BE2C (cell line): Measurements from ENCODE around the gene DIP2C.

Experiments
- DNase-seq: peaks from one replicate; pipeline ENCODE4 v3.0.0-alpha.2; 2020
- H3K27me3 ChIP-seq: fragments of 250-450 bp; sonication (Bioruptor Pico); 2 replicates; pipeline ENCODE4 v1.5.1; 2020; ENCODE audit warnings: mild to moderate bottlenecking
- H3K36me3 ChIP-seq: fragments of 250-450 bp; sonication (Bioruptor Pico); 2 replicates; pipeline ENCODE4 v1.5.1; 2020; ENCODE audit warnings: mild to moderate bottlenecking
- H3K4me1 ChIP-seq: fragments of 250-450 bp; sonication (Bioruptor Pico); 2 replicates; pipeline ENCODE4 v1.5.1; 2020
- H3K4me3 ChIP-seq: 2 replicates; pipeline ENCODE4 v1.5.1; 2011; ENCODE audit warnings: low read depth, low read length
- H3K9me3 ChIP-seq: fragments of 250-450 bp; sonication (Bioruptor Pico); 2 replicates; pipeline ENCODE4 v1.5.1; 2020
- CTCF ChIP-seq: IDR thresholded peaks from 2 replicates; pipeline ENCODE4 v1.5.1; 2012; ENCODE audit warnings: mild to moderate bottlenecking, low read depth, low read length

The DIP2C gene

GRCh38 chr10:393787-394438 lies 295.6 kb downstream of the DIP2C start:
- Histone ChIP-seq H3K4me1 (no peaks in the 10 kb centered on the region), H3K36me3 (no peaks in the 10 kb centered on the region), H3K4me3 (no peak overlapping the region), H3K27me3 (no peaks in the 10 kb centered on the region), H3K9me3 (no peaks in the 10 kb centered on the region)
- DNase-seq, result no peak
- TF ChIP-seq CTCF, result no peak

GRCh38 chr10:393106-393745 lies 296.2 kb downstream of the DIP2C start:
- Histone ChIP-seq H3K36me3 (no peaks in the 10 kb centered on the region), H3K9me3 (no peaks in the 10 kb centered on the region), H3K4me3 (no peak overlapping the region), H3K27me3 (no peaks in the 10 kb centered on the region), H3K4me1 (no peaks in the 10 kb centered on the region)
- no peak for DNase-seq
- TF ChIP-seq CTCF, result no peak

- no peaks in the 10 kb centered on the region for H3K9me3 ChIP-seq
- H3K27me3 ChIP-seq, result no peaks in the 10 kb centered on the region
- no peaks in the 10 kb centered on the region for H3K4me1 ChIP-seq
- no peaks in the 10 kb centered on the region for H3K36me3 ChIP-seq
- TF ChIP-seq CTCF, result no peak
- H3K4me3 ChIP-seq, result no peak overlapping the region
- DNase-seq, result no peak
These were observed 296.8 kb downstream of the DIP2C start for GRCh38 chr10:392705-393037.

- Histone ChIP-seq H3K36me3 (no peaks in the 10 kb centered on the region), H3K4me3 (no peak overlapping the region), H3K4me1 (no peaks in the 10 kb centered on the region), H3K27me3 (no peaks in the 10 kb centered on the region), H3K9me3 (no peaks in the 10 kb centered on the region)
- no peak for DNase-seq
- TF ChIP-seq CTCF, result no peak
These were observed 297.4 kb downstream of the DIP2C start for GRCh38 chr10:391847-392704.

GRCh38 chr10:391305-391704 lies 298.2 kb downstream of the DIP2C start:
- DNase-seq, result no peak
- no peak for TF ChIP-seq CTCF
- no peaks in the 10 kb centered on the region for H3K27me3 ChIP-seq
- H3K4me3 ChIP-seq, result no peak overlapping the region
- H3K9me3 ChIP-seq, result no peaks in the 10 kb centered on the region
- H3K36me3 ChIP-seq, result no peaks in the 10 kb centered on the region
- no peaks in the 10 kb centered on the region for H3K4me1 ChIP-seq
